Mammary epithelial cell (primary cell): ENCODE measurements around the gene ZNF791.

Experiments used
- CTCF ChIP-seq, 2 donors: IDR thresholded peaks in 1 of 2; conservative IDR thresholded peaks in 1 of 2; 2 replicates each; pipeline ENCODE4 v1.5.1; 2011 to 2012; ENCODE audit warnings: inconsistent platforms in 2 of 2, low read length in 2 of 2, mild to moderate bottlenecking in 2 of 2, control low read depth in 1 of 2, low read depth in 1 of 2; ENCODE audit not compliant: insufficient read depth in 1 of 2; ENCODE audit errors: extremely low read depth in 1 of 2
- EZH2 ChIP-seq: IDR thresholded peaks from 2 replicates; pipeline ENCODE4 v1.6.1; 2012; ENCODE audit warnings: low read length, inconsistent platforms, borderline replicate concordance

- TF ChIP-seq CTCF (conservative IDR thresholded peaks at IDR 0.05 in 1 of 2, IDR thresholded peaks at IDR 0.05 in 1 of 2; ENCODE audit: extremely low read depth in 1 of 2, insufficient read depth in 1 of 2, low read depth in 1 of 2, low read length in 2 of 2) (no peak), EZH2 (no peak)
Measured at GRCh38 chr19:12581100-12581499, 29.6 kb upstream of the ZNF791 start.
